B cell (primary cell): ENCODE measurements around the gene IL11. TPM values are rescaled to one million over a fixed set of nuclear protein-coding genes. Genes with fewer than 3 reads are reported as not detected.

Experiments
- ATAC-seq: fragments of 200-7000 bp; cut with Tn5 transposase; one replicate; pipeline ENCODE4 v1.10.0; 2021; ENCODE audit warnings: low read depth, mild to moderate bottlenecking, moderate number of reproducible peaks, moderate library complexity
- CTCF ChIA-PET: fragments of 350-600 bp; sonication (Branson Sonifier 250); formaldehyde crosslinking; loops from one replicate; lab custom pipeline; 2021; ENCODE audit warnings: antibody characterized with exemption, inconsistent platforms; lab: Charles Lee
- POLR2A ChIA-PET: fragments of 350-600 bp; sonication (Branson Sonifier 250); formaldehyde crosslinking; loops from one replicate; lab custom pipeline; 2021; ENCODE audit warnings: antibody characterized with exemption; lab: Charles Lee
- DNase-seq: peaks from one replicate; pipeline ENCODE4 v3.0.0; 2013
- H2AFZ ChIP-seq: 2 replicates; pipeline ENCODE4 v1.6.1; 2012; ENCODE audit warnings: mild to moderate bottlenecking, low read depth, low read length; ENCODE audit not compliant: insufficient read depth, poor library complexity, severe bottlenecking
- H3K27ac ChIP-seq, 2 donors: 1 replicate in 1 of 2; 2 replicates in 1 of 2; pipeline ENCODE4 v1.5.1; 2012 to 2013; ENCODE audit warnings: low read length in 2 of 2, mild to moderate bottlenecking in 2 of 2, moderate library complexity in 1 of 2
- H3K27me3 ChIP-seq, 4 experiments: fragments of 200-600 bp in 1 of 4; sonication (generic) in 1 of 4; replicated peaks in 1 of 4; 1 replicate in 2 of 4; 2 replicates in 2 of 4; pipeline versions ENCODE4 v1.6.1 to v1.7.0; 2013 to 2016; ENCODE audit warnings: low read length in 3 of 4, mild to moderate bottlenecking in 2 of 4, mixed read lengths in 1 of 4, moderate library complexity in 1 of 4; ENCODE audit not compliant: insufficient read depth in 4 of 4, control insufficient read depth in 3 of 4; ENCODE audit errors: control extremely low read depth in 1 of 4
- H3K36me3 ChIP-seq, 2 experiments: replicated peaks in 1 of 2; 1 replicate in 1 of 2; 2 replicates in 1 of 2; pipeline versions ENCODE4 v1.6.1 to v1.7.1; 2013; ENCODE audit warnings: low read length in 1 of 2; ENCODE audit not compliant: insufficient read depth in 2 of 2, control insufficient read depth in 1 of 2; ENCODE audit errors: control extremely low read depth in 1 of 2, extremely low read depth in 1 of 2
- H3K4me1 ChIP-seq, 2 donors: fragments of 200-600 bp in 1 of 2; sonication (generic) in 1 of 2; 1 replicate in 1 of 2; 2 replicates in 1 of 2; pipeline versions ENCODE4 v1.5.1 to v1.6.1; 2013 to 2017; ENCODE audit warnings: low read length in 2 of 2; ENCODE audit not compliant: control insufficient read depth in 2 of 2, insufficient read depth in 2 of 2
- H3K4me2 ChIP-seq: replicated peaks from 2 replicates; pipeline ENCODE3; 2012; ENCODE audit warnings: mild to moderate bottlenecking, low read depth, low read length; ENCODE audit not compliant: poor library complexity, severe bottlenecking
- H3K4me3 ChIP-seq, 5 experiments: fragments of 200-600 bp in 1 of 5; sonication (generic) in 1 of 5; 1 replicate in 3 of 5; 2 replicates in 2 of 5; pipeline versions ENCODE4 v1.5.1 to v1.7.0; 2011 to 2016; ENCODE audit warnings: low read length in 4 of 5, mild to moderate bottlenecking in 4 of 5, low read depth in 2 of 5, control low read depth in 1 of 5, moderate library complexity in 1 of 5; ENCODE audit not compliant: insufficient read depth in 1 of 5; ENCODE audit errors: control extremely low read depth in 1 of 5, extremely low read depth in 1 of 5
- H3K79me2 ChIP-seq: fragments of 200-600 bp; sonication (generic); one replicate; pipeline ENCODE4 v1.6.0; 2016; ENCODE audit warnings: low read length; ENCODE audit not compliant: control insufficient read depth, insufficient read depth
- H3K9ac ChIP-seq: fragments of 200-600 bp; sonication (generic); 2 replicates; pipeline ENCODE4 v1.6.1; 2017; ENCODE audit warnings: mild to moderate bottlenecking, low read length, moderate library complexity
- H3K9me3 ChIP-seq, 3 donors: one replicate each; pipeline versions ENCODE4 v1.6.1 to v1.7.1; 2013; ENCODE audit warnings: low read length in 2 of 3; ENCODE audit not compliant: control insufficient read depth in 2 of 3, insufficient read depth in 1 of 3; ENCODE audit errors: control extremely low read depth in 1 of 3
- H4K20me1 ChIP-seq: 2 replicates; pipeline ENCODE4 v1.6.0; 2012; ENCODE audit warnings: mild to moderate bottlenecking, low read length; ENCODE audit not compliant: insufficient read depth, control insufficient read depth, poor library complexity, severe bottlenecking
- H3K27ac Mint-ChIP-seq: one replicate; pipeline ENCODE4 v1.8.0; 2021; ENCODE audit warnings: mixed read lengths
- H3K27me3 Mint-ChIP-seq: one replicate; pipeline ENCODE4 v1.8.0; 2021; ENCODE audit warnings: mixed read lengths
- H3K4me1 Mint-ChIP-seq: one replicate; pipeline ENCODE4 v1.8.0; 2021; ENCODE audit warnings: mixed read lengths
- H3K4me3 Mint-ChIP-seq: one replicate; pipeline ENCODE4 v1.8.0; 2021; ENCODE audit warnings: mixed read lengths
- H3K9me3 Mint-ChIP-seq: one replicate; pipeline ENCODE4 v1.8.0; 2022; ENCODE audit warnings: mixed read lengths; ENCODE audit not compliant: insufficient read depth
- CTCF ChIP-seq: fragments of 200-600 bp; IDR thresholded peaks from one replicate; pipeline ENCODE4 v1.8.0; 2022; ENCODE audit warnings: antibody characterized with exemption, mild to moderate bottlenecking
- EZH2 ChIP-seq: IDR thresholded peaks from 2 replicates; pipeline ENCODE4 v1.6.1; 2012; ENCODE audit warnings: borderline replicate concordance, low read depth, mild to moderate bottlenecking, moderate library complexity, low read length; ENCODE audit not compliant: insufficient read depth, poor library complexity, severe bottlenecking
- WGBS: methylation state at CpG from one replicate; pipeline ENCODE4 v1.1.5; 2013; ENCODE audit warnings: missing lambda C conversion rate; ENCODE audit not compliant: insufficient coverage; 5-methylcytosine and 5-hydroxymethylcytosine counted together
- intact Hi-C: fragments of 100-400 bp; cut with micrococcal nuclease; formaldehyde crosslinking; loops from one replicate; pipeline ENCODE4 v1.10.0; 2022
- polyA plus RNA-seq: library from polyadenylated mRNA; depleted of rRNA; stranded (reverse); fragments of >200 nt; gene quantifications from 2 replicates; pipeline ENCODE4 v1.2.3, GENCODE V29; 2012
- total RNA-seq, 2 donors: library from RNA; stranded (reverse); fragments of 120-200 nt in 1 of 2; gene quantifications; 1 replicate in 1 of 2; 2 replicates in 1 of 2; pipeline versions ENCODE4 v1.2.3 to v1.2.4, GENCODE V29; 2013 to 2022

IL11 gene
- total and polyA plus RNA-seq, 2 donors (not counting 1 experiment from before 2014, with no cell fraction given): not detected

DNA sequence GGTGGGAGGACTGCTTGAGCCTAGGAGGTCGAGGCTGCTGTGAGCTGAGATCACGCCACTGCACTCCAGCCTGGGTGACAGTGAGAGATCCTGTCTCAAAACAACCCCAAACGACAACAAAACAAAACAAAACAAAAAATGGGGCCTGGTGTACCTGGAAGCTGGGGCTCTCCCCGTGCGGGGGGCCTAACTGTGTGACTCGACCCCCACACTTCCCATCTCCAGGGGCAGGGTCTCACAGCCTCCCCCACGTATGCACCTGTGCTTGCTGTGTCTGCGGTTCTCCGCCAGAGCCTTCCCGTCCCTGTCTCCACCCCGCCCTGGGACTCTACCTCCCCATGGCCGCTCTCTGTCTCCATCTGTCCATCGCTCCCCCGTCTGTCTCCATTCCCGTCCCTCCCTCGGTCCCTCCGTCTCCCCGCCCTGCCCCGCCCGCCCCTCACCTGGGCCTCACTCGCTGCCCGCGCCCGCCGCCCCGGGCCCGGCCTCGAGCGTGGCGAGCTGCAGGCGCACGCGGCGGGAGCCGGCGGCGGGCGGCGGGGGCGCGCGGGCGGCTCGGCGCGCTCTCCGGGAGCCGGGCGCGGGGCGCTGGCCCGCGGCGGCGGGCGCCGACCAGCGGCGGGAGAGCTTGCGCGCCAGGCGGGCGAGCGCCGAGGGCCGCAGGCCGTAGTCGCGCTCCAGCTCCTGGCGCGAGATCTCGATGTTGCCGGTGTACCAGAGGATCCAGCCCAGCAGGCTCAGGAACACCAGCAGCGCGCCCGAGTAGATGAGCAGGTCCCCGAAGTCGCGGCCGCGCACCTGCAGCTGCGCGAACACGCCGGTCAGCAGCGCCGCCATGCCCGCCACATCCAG lies 13.2 kb upstream of the IL11 start:
- peak overlapping the region; percentile 89 for H3K4me3 Mint-ChIP-seq
- Histone ChIP-seq H3K4me1 (peaks cover 35 to 47% of the 10 kb centered on the region in 2 donors), H3K4me2 (peak overlapping the region; percentile 74), H3K27ac (no peak overlapping the region), H3K4me3 (peak overlapping the region in 4 of 5 experiments; percentile 31 to 99 (median 98)), H3K9ac (peak overlapping the region; percentile 96), H3K27me3 (no peaks in the 10 kb centered on the region), H3K36me3 (peaks cover 0 to 18% of the 10 kb centered on the region in 2 experiments), H2AFZ (peak overlapping the region; percentile 88), H4K20me1 (peaks cover 32% of the 10 kb centered on the region), H3K9me3 (no peaks in the 10 kb centered on the region), H3K79me2 (peaks cover 39% of the 10 kb centered on the region)
- H3K27me3 Mint-ChIP-seq: no peaks in the 10 kb centered on the region
- WGBS: 3% methylated on average over 80 of the region's 88 CpGs
- intact Hi-C loops: no loop called here
- CTCF ChIA-PET: interaction anchor here (0.6 to 3.1 kb wide), 19 partner anchors 9 to 321 kb away, joined by 3 to 39 read pairs (median 5); partner anchors contain the start of genes CCDC106, HSPBP1, KMT5C and RDH13
- peak overlapping the region; percentile 73 for H3K27ac Mint-ChIP-seq
- peak; percentile 46 for DNase-seq
- no peak for ATAC-seq
- H3K9me3 Mint-ChIP-seq: no peaks in the 10 kb centered on the region
- no peak for TF ChIP-seq EZH2
- TF ChIP-seq CTCF: no peak
- POLR2A ChIA-PET: interaction anchor here (0.6 to 2.6 kb wide), 10 partner anchors 16 to 242 kb away, joined by 3 to 12 read pairs (median 5); partner anchors contain the start of genes ISOC2, KMT5C, PPP6R1 and UBE2S
- H3K4me1 Mint-ChIP-seq: peaks cover 48% of the 10 kb centered on the region
